Panc1 (cell line): Measurements from ENCODE around the gene HELZ.

Source experiments
- POLR2AphosphoS5 ChIP-seq: IDR thresholded peaks from 2 replicates; pipeline ENCODE4 v1.6.1; 2012; ENCODE audit warnings: mild to moderate bottlenecking, low read depth, low read length, moderate library complexity
- SIN3A ChIP-seq: IDR thresholded peaks from 2 replicates; pipeline ENCODE4 v1.6.1; 2012; ENCODE audit warnings: low read depth, mild to moderate bottlenecking, low read length, moderate library complexity, borderline replicate concordance; ENCODE audit not compliant: insufficient read depth
- TCF7L2 ChIP-seq: IDR thresholded peaks from 2 replicates; pipeline ENCODE4 v1.6.1; 2011; ENCODE audit warnings: mild to moderate bottlenecking, low read depth, low read length, inconsistent platforms
- TF ChIP-seq, protein P1 (sequence below): fragments of 450-650 bp; IDR thresholded peaks from 2 replicates; pipeline ENCODE4 v1.5.1; 2017; ENCODE audit warnings: mild to moderate bottlenecking

DNA sequence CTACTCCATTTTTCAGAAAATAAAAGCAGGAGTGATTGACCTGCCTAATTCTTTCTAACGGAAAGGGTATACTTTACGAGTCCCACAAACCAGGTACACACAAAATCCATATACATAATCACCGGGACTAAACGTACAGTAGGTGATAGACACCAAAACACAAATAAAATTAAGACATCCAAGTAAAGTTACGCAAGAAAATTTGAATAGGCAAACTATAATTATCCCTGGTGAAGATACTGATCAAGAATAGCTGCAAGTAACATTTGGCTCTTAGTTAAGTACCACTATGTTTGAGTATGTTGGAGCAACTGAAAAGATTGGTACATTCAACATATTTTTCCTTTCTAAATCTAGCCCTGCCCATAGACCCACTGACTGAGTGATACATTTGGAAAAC is 1.7 kb downstream of the HELZ start:
- no peak for TF ChIP-seq POLR2AphosphoS5
- TF ChIP-seq, protein P1, sequence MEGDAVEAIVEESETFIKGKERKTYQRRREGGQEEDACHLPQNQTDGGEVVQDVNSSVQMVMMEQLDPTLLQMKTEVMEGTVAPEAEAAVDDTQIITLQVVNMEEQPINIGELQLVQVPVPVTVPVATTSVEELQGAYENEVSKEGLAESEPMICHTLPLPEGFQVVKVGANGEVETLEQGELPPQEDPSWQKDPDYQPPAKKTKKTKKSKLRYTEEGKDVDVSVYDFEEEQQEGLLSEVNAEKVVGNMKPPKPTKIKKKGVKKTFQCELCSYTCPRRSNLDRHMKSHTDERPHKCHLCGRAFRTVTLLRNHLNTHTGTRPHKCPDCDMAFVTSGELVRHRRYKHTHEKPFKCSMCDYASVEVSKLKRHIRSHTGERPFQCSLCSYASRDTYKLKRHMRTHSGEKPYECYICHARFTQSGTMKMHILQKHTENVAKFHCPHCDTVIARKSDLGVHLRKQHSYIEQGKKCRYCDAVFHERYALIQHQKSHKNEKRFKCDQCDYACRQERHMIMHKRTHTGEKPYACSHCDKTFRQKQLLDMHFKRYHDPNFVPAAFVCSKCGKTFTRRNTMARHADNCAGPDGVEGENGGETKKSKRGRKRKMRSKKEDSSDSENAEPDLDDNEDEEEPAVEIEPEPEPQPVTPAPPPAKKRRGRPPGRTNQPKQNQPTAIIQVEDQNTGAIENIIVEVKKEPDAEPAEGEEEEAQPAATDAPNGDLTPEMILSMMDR = no peak
- TF ChIP-seq SIN3A = no peak
- TF ChIP-seq TCF7L2 = no peak
